HG02973 (cell line): ENCODE data around the gene ALG3.
A peak's percentile ranks its signal among the peaks of the same experiment; 100 is the strongest.

Experiments used
- ATAC-seq: cut with Tn5 transposase; IDR thresholded peaks from one replicate; pipeline ENCODE4 v1.9.1; 2021; ENCODE audit warnings: moderate library complexity; ENCODE audit not compliant: unreplicated experiment

ALG3 gene

GRCh38 chr3:184236033-184236410 is 12.7 kb downstream of the ALG3 start:
- no peak for ATAC-seq

- no peak for ATAC-seq
Measured at GRCh38 chr3:184235381-184236032, 13.3 kb downstream of the ALG3 start.

DNA sequence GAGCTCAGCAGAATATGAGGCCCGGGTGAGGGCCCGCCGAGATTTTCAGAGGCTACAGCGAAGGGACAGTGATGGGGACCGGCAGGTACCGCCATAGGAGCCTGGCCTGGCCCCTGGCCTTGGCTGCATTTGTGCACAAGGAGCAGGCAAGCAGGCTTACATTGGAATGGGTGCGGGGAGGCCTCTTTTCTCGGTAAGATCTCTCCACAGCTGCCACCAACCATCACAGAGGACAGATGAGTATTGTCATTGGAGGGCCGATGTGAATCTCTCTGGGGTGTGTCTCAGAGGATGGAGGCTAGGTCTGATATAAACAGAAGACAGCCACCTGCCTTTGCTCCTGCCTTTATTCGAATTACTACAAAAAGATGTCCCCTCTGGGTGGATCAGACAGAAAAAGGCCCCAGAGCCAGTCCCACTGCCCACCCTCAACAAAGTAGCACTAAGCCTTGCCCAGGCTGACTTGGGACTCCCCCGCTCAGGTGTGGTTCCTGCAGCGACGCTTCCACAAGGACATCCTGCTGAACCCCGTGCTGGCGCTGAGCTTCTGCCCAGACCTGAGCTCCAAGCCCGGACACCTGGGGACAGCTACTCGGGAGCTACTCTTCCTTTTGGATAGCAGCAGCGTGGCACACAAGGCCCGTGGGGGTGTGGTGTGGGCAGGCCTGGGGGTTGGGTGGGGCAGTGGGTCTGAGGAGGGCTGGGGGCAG is 13.9 kb downstream of the ALG3 start:
- no peak for ATAC-seq

- ATAC-seq: no peak
Measured at GRCh38 chr3:184234224-184234623, 14.5 kb downstream of the ALG3 start.

- ATAC-seq: no peak
Measured at GRCh38 chr3:184233127-184233843, 15.5 kb downstream of the ALG3 start.

DNA sequence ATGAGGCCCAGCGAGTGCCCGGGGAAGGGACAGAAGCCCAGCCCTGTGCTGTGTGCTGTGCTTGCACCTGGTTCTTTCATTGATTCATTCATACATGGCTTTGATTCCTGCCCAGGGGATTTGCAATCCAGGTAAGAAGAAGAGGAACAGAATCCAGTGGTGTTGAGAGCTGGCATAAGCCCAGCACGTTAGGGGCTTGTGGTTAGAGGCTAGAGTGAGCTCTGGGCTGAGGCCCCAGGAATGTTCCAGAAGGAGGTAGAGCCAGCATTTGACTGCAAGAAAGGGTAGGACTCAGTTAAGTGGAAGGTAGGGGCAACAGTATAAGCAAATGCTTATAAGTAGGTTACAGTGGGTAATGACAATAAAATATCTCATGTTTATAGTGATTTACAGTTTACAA is 17.1 kb downstream of the ALG3 start:
- ATAC-seq: no peak

DNA sequence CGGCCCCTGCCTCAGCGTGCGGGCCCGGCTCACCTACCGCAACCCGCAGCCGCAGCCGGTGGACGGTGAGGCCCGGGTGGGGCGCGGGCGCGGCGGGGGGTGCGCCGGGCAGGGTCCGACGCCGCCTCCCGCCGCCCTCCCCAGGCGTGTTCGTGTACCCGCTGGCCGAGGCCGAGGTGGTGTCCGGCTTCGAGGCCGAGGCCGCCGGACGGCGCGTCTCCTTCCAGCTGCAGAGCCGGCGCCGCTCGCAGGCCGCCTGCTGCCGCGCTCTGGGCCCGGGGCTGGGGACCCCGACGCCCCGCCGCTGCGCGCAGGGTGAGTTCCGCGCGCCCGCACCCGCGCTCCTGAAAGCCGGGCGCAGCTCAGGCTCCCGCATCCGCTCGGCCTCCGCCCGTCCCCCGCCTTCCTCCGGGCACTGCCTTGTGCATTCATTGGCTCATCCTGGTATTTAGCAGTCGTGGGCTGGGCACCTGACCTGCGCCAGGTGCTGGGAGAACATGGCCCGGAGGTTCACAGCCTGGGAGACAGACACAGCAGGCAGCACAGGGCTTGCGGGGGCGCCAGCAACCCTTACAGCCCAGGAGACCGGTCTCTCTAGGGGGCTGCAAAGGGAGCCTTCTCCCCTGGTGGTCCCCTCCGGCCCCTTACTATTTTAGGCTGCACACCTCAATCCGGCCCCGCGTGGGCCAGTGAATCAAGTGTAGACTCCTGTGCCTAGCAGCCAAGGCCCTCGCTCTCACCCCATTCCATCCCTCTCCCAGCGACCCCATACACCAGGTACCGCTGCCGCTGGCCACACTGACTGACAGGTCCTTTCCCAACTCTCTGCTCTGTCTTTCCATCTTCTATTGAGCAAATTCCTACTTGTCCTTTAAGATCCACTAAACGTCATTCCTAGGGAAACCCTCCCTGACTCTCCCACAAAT is 17.9 kb downstream of the ALG3 start:
- ATAC-seq: no peak

DNA sequence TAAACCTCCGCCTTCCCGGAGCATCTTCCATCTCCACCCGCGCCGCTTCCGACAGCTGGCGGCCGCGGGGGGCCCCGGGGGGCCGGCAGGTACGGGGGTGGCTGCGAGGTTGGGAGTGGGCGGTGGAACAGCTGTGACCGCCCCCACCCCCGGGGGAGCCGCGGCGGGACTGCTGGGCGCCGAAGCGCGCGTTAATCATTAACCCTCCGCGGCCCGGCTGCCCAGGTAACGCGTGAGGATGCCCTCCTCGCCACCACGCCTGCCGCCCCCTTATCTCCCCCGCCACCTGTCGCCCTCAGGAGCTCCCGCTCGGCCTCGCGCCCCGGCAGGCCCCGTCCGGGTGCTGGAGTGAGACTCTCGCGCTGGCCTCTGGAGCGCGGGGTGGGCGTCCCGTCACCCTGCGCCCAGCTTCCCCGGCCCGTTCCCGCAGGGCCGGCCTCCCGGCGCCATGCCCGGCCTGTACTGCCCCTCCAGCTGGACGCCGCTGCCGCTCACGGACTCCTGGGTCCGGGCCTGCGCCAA is 18.6 kb downstream of the ALG3 start:
- no peak for ATAC-seq

DNA sequence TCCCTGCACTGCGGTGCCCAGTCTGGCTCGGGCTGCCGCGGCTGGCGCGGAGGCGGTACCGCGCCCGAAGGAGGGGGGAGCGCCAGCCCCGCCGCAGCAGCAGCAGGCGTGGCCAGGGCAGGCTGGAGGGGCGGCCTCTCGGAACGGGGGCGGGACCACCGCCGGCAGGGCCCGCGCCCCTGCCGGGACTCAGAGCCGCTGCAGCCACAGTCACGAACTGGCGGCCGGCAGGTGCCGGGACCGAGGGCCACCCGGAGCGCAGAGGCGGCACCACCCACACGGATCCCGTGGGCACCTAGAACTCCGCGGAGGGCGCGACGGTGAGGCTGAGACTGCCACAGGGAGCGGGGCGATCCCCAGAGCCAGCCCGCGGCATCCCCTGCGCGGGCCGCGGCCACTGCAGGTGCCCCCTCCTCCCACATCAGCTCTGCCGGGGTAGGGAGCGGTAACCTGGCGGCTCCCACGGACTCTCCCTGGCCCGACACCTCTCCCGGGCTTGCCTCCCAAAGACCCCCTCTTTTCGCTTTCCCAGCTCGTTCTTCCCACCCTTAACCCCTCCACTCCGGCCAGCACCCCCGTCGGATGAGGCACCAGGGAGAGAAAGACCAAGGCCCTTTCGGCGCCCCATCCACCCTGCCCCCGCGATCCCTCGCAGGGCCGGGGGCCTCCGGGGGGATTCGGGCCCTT is 19.2 kb downstream of the ALG3 start, which contains the start of gene VWA5B2:
VWA5B2 (plus strand) TSS at position 192 of the 687 bp plus-strand sequence. CDS start 944 bp downstream, outside the sequence.
- ATAC-seq: peak; percentile 79

- no peak for ATAC-seq
Measured at GRCh38 chr3:184228376-184229137, 20.2 kb downstream of the ALG3 start.

- ATAC-seq: no peak
Measured at GRCh38 chr3:184227481-184227935, 21.3 kb downstream of the ALG3 start.

- no peak for ATAC-seq
Measured at GRCh38 chr3:184223946-184224345, 24.8 kb downstream of the ALG3 start.

GRCh38 chr3:184222521-184222920 is 26.2 kb downstream of the ALG3 start:
- ATAC-seq: no peak

DNA sequence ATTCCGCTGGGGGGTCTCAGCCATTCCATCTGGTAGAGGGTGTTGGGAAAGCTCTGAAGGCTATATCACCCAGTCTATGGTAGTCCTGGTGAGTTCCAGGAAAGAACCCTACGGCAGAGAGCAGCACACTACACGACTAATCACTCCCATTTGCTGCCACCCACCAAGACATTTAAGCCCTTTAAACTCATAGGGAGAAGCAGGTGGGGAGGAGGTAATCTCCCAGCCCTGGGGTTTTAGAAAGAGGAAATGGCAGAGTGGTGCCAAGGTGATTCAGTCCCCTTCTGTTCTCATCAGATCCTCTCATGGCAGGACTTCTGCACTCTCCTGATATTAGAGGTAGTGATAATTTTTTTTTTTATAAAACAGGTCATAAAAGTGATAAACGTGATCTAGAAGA is 29.9 kb downstream of the ALG3 start:
- ATAC-seq: no peak

DNA sequence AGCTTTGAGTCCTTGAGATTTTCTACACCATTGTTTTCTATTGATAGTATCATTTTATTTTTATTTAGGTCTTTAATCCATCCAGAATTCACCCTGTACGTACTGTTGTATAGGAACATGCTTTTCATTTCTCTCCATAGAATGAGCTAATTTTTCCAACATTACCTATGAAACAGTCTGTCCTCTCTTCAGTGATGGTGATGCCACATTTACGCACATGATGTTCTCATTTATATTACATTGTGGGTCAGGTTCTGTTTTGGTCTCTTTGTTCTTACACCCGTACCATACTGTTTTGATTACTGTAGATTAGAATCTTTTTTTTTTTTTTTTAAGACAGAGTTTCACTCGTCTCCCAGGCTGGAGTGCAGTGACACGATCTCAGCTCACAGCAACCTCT is 37.0 kb downstream of the ALG3 start:
- no peak for ATAC-seq

GRCh38 chr3:184211297-184211696 is 37.5 kb downstream of the ALG3 start:
- no peak for ATAC-seq

- ATAC-seq: no peak
Measured at GRCh38 chr3:184209146-184209923, 39.4 kb downstream of the ALG3 start.

DNA sequence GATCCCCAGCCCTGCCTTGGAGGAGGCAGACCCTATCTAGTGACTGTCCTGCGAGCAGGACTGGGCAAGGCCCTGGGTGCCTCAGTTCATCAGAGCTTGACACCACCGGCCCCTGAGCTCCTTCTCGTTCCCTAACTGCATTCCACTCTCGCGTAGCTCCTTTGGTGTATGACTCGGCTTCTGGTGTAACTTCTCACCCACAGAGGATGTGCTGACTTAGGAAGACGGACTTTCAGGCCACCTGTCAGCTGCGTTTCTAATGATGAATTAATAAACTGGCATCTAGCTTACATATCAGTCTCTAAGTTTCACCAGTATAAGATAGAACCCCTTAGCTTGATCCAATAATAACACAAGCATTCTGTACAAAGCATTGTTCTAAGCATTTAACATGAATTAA is 45.2 kb downstream of the ALG3 start:
- ATAC-seq: no peak
